Colonic mucosa (tissue), 4 donors: Measurements from ENCODE around the gene EXOC3L4. TPM values are rescaled to one million over a fixed set of nuclear protein-coding genes. Genes with fewer than 3 reads are reported as not detected.

Experiments used
- DNase-seq: peaks from one replicate; pipeline ENCODE4 v3.0.0-alpha.2; 2020
- H3K27ac ChIP-seq: fragments of 200-600 bp; one replicate; pipeline ENCODE4 v1.8.0; 2021
- H3K27me3 ChIP-seq: fragments of 200-600 bp; one replicate; pipeline ENCODE4 v1.8.0; 2021
- H3K36me3 ChIP-seq: fragments of 200-600 bp; one replicate; pipeline ENCODE4 v1.8.0; 2021
- H3K4me1 ChIP-seq: fragments of 200-600 bp; one replicate; pipeline ENCODE4 v1.8.0; 2021; ENCODE audit warnings: mild to moderate bottlenecking
- H3K4me3 ChIP-seq: fragments of 200-600 bp; one replicate; pipeline ENCODE4 v1.8.0; 2021
- H3K9ac ChIP-seq, 2 donors: one replicate each; pipeline ENCODE4 v1.7.0; 2013; ENCODE audit warnings: control low read depth in 2 of 2, low read depth in 2 of 2, low read length in 2 of 2
- H3K9me3 ChIP-seq: fragments of 200-600 bp; one replicate; pipeline ENCODE4 v1.8.0; 2021
- CTCF ChIP-seq: fragments of 200-600 bp; IDR thresholded peaks from one replicate; pipeline ENCODE4 v1.8.0; 2022; ENCODE audit warnings: antibody characterized with exemption, mild to moderate bottlenecking
- intact Hi-C: fragments of 100-400 bp; cut with DNase I; formaldehyde crosslinking; loops from one replicate; pipeline ENCODE4 v1.14.1; 2022
- total RNA-seq, 2 donors: library from RNA; stranded (reverse); fragmentation: NEBNext Ultra II Directional in 1 of 2; extraction: Animal tissue kit (Norgen Biotek cat#: 25700) in 1 of 2; gene quantifications; one replicate each; pipeline ENCODE4 v1.2.1, GENCODE V29; 2021
- donor health status: healthy.
- donor health status: DM: no; HTN: no; CAD: no.
- donor health status: DM: no; HTN: no; CAD: no.

EXOC3L4 gene
- total RNA-seq, 2 donors from 2014 or later = 11.3 to 15.6 TPM

- Histone ChIP-seq H3K9ac (no peak overlapping the region), H3K9me3 (no peaks in the 10 kb centered on the region), H3K4me3 (no peak overlapping the region), H3K4me1 (peaks cover 15% of the 10 kb centered on the region), H3K36me3 (no peaks in the 10 kb centered on the region), H3K27me3 (peaks cover 23% of the 10 kb centered on the region), H3K27ac (no peak overlapping the region)
- TF ChIP-seq CTCF = no peak
- intact Hi-C loops = loop anchor here (10.0 kb wide), 2 partner anchors 84 to 194 kb away; no protein-coding TSS in a partner anchor
- no peak for DNase-seq
These were observed 6.0 kb downstream of the EXOC3L4 start for GRCh38 chr14:103100281-103101121.

- no peak overlapping the region for H3K4me3 ChIP-seq
- H3K36me3 ChIP-seq = no peaks in the 10 kb centered on the region
- H3K4me1 ChIP-seq = peaks cover 15% of the 10 kb centered on the region
- H3K9me3 ChIP-seq = no peaks in the 10 kb centered on the region
- no peak overlapping the region for H3K9ac ChIP-seq
- no peak overlapping the region for H3K27ac ChIP-seq
- no peak for TF ChIP-seq CTCF
- no peak for DNase-seq
- intact Hi-C loops = loop anchor here (10.0 kb wide), 2 partner anchors 83 to 193 kb away; no protein-coding TSS in a partner anchor
- H3K27me3 ChIP-seq = peaks cover 23% of the 10 kb centered on the region
These were observed 6.9 kb downstream of the EXOC3L4 start for GRCh38 chr14:103101257-103101962.

GRCh38 chr14:103101963-103102688 lies 7.6 kb downstream of the EXOC3L4 start:
- peaks cover 15% of the 10 kb centered on the region for H3K4me1 ChIP-seq
- no peak overlapping the region for H3K27ac ChIP-seq
- no peak for TF ChIP-seq CTCF
- H3K9me3 ChIP-seq = no peaks in the 10 kb centered on the region
- H3K36me3 ChIP-seq = no peaks in the 10 kb centered on the region
- no peak for DNase-seq
- intact Hi-C loops = loop anchor here (10.0 kb wide), 2 partner anchors 83 to 193 kb away; no protein-coding TSS in a partner anchor
- H3K27me3 ChIP-seq = peaks cover 23% of the 10 kb centered on the region
- H3K9ac ChIP-seq = no peak overlapping the region
- H3K4me3 ChIP-seq = no peak overlapping the region

GRCh38 chr14:103102689-103103260 lies 8.2 kb downstream of the EXOC3L4 start:
- intact Hi-C loops = loop anchor here (10.0 kb wide), 2 partner anchors 82 to 192 kb away; no protein-coding TSS in a partner anchor
- no peak for TF ChIP-seq CTCF
- no peak overlapping the region for H3K4me3 ChIP-seq
- H3K9me3 ChIP-seq = no peaks in the 10 kb centered on the region
- H3K9ac ChIP-seq = no peak overlapping the region
- peaks cover 23% of the 10 kb centered on the region for H3K27me3 ChIP-seq
- H3K27ac ChIP-seq = no peak overlapping the region
- DNase-seq = no peak
- peaks cover 15% of the 10 kb centered on the region for H3K4me1 ChIP-seq
- no peaks in the 10 kb centered on the region for H3K36me3 ChIP-seq
